GM12878 (cell line): Measurements from ENCODE around the gene ABL2.

Experiments
- ATF2 ChIP-seq: IDR thresholded peaks from 2 replicates; pipeline ENCODE4 v1.6.1; 2012; ENCODE audit warnings: low read length, inconsistent platforms
- BACH1 ChIP-seq: fragments of 450-650 bp; IDR thresholded peaks from 2 replicates; pipeline ENCODE4 v1.6.1; 2017; ENCODE audit warnings: mild to moderate bottlenecking, borderline replicate concordance
- EP300 ChIP-seq, 2 experiments: fragments of 150-350 bp in 1 of 2; IDR thresholded peaks; 2 replicates each; pipeline ENCODE4 v1.6.1; 2011 to 2012; ENCODE audit warnings: low read depth in 2 of 2, low read length in 2 of 2, borderline replicate concordance in 1 of 2, improper control_type of control experiment in 1 of 2, inconsistent platforms in 1 of 2; ENCODE audit not compliant: control insufficient read depth in 1 of 2
- GABPA ChIP-seq: IDR thresholded peaks from 2 replicates; pipeline ENCODE4 v1.6.1; 2014; ENCODE audit warnings: antibody characterized with exemption, low read depth, mild to moderate bottlenecking, inconsistent platforms
- SUPT20H ChIP-seq: IDR thresholded peaks from 2 replicates; pipeline ENCODE4 v1.6.1; 2011; ENCODE audit warnings: low read depth, mild to moderate bottlenecking, low read length, moderate library complexity, borderline replicate concordance; ENCODE audit not compliant: control insufficient read depth
- TAF1 ChIP-seq: IDR thresholded peaks from 2 replicates; pipeline ENCODE4 v1.6.1; 2011; ENCODE audit warnings: mild to moderate bottlenecking, low read depth, low read length, borderline replicate concordance
- TCF7 ChIP-seq: IDR thresholded peaks from 2 replicates; pipeline ENCODE4 v1.6.1; 2014; ENCODE audit warnings: antibody characterized with exemption, borderline replicate concordance
- ZNF24 ChIP-seq: fragments of 450-650 bp; IDR thresholded peaks from 2 replicates; pipeline ENCODE4 v1.6.1; 2017; ENCODE audit warnings: antibody characterized with exemption, mild to moderate bottlenecking
- TF ChIP-seq, protein P1 (sequence below), 3 experiments: IDR thresholded peaks in 2 of 3; conservative IDR thresholded peaks in 1 of 3; 2 replicates each; pipeline ENCODE4 v1.5.1; 2011; ENCODE audit warnings: low read depth in 3 of 3, low read length in 3 of 3, mild to moderate bottlenecking in 3 of 3, control low read depth in 2 of 3, moderate library complexity in 2 of 3, inconsistent platforms in 1 of 3, mixed read lengths in 1 of 3; ENCODE audit not compliant: control insufficient read depth in 2 of 3, insufficient read depth in 1 of 3; ENCODE audit errors: extremely low read depth in 1 of 3
- TF ChIP-seq, protein P2 (sequence below): IDR thresholded peaks from 2 replicates; pipeline ENCODE4 v1.6.1; 2011; ENCODE audit warnings: borderline replicate concordance, low read depth, mild to moderate bottlenecking, moderate library complexity, low read length; ENCODE audit not compliant: insufficient read depth, poor library complexity, severe bottlenecking
- TF ChIP-seq, protein P3 (sequence below): fragments of 450-650 bp; IDR thresholded peaks from 2 replicates; pipeline ENCODE4 v1.6.1; 2017; ENCODE audit warnings: mild to moderate bottlenecking

DNA sequence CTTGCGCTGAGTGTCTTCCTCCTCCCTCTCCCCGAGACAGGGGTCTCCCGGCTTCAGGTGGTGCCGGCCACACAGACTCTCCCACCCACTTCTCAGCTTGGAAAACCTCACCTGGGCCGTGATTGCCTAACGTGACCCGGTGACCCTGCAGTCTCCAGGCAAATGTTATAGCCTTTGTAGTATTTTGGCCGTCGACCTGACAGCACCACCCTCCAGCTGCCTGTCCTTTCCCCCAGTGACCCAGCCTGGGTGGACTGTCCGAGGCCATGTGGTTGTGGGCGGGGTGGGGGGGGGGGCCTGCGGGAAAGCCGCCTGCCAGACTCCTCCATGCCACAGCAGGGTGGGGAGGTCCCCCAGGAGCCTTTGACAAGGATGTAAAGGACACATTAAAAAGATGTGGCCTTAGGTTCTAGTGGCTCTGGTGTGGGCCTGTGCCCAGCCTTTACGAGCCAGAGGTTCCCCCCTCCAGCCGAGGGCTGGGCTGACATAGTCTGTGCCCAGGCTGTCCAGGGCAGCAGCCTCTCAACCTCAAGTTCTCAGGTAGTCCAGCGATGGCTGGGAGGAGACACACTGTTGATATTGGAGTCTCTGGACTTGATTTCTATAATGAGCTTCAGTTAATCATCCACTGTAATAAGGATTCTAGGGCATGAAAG lies 139.5 kb downstream of the ABL2 start:
- no peak for TF ChIP-seq GABPA
- TF ChIP-seq, protein P1, sequence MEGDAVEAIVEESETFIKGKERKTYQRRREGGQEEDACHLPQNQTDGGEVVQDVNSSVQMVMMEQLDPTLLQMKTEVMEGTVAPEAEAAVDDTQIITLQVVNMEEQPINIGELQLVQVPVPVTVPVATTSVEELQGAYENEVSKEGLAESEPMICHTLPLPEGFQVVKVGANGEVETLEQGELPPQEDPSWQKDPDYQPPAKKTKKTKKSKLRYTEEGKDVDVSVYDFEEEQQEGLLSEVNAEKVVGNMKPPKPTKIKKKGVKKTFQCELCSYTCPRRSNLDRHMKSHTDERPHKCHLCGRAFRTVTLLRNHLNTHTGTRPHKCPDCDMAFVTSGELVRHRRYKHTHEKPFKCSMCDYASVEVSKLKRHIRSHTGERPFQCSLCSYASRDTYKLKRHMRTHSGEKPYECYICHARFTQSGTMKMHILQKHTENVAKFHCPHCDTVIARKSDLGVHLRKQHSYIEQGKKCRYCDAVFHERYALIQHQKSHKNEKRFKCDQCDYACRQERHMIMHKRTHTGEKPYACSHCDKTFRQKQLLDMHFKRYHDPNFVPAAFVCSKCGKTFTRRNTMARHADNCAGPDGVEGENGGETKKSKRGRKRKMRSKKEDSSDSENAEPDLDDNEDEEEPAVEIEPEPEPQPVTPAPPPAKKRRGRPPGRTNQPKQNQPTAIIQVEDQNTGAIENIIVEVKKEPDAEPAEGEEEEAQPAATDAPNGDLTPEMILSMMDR (IDR thresholded peaks at IDR 0.05 in 2 of 3, conservative IDR thresholded peaks at IDR 0.05 in 1 of 3; ENCODE audit: control insufficient read depth in 2 of 3, extremely low read depth in 1 of 3, insufficient read depth in 1 of 3, low read depth in 3 of 3, low read length in 3 of 3), result no peak
- TF ChIP-seq, protein P2, sequence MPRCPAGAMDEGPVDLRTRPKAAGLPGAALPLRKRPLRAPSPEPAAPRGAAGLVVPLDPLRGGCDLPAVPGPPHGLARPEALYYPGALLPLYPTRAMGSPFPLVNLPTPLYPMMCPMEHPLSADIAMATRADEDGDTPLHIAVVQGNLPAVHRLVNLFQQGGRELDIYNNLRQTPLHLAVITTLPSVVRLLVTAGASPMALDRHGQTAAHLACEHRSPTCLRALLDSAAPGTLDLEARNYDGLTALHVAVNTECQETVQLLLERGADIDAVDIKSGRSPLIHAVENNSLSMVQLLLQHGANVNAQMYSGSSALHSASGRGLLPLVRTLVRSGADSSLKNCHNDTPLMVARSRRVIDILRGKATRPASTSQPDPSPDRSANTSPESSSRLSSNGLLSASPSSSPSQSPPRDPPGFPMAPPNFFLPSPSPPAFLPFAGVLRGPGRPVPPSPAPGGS, result no peak
- no peak for TF ChIP-seq TCF7
- TF ChIP-seq SUPT20H, result no peak
- TF ChIP-seq, protein P3, sequence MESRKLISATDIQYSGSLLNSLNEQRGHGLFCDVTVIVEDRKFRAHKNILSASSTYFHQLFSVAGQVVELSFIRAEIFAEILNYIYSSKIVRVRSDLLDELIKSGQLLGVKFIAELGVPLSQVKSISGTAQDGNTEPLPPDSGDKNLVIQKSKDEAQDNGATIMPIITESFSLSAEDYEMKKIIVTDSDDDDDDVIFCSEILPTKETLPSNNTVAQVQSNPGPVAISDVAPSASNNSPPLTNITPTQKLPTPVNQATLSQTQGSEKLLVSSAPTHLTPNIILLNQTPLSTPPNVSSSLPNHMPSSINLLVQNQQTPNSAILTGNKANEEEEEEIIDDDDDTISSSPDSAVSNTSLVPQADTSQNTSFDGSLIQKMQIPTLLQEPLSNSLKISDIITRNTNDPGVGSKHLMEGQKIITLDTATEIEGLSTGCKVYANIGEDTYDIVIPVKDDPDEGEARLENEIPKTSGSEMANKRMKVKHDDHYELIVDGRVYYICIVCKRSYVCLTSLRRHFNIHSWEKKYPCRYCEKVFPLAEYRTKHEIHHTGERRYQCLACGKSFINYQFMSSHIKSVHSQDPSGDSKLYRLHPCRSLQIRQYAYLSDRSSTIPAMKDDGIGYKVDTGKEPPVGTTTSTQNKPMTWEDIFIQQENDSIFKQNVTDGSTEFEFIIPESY, result no peak
- no peak for TF ChIP-seq BACH1
- TF ChIP-seq TAF1, result no peak
- no peak for TF ChIP-seq ZNF24
- TF ChIP-seq EP300 (IDR thresholded peaks at IDR 0.05; ENCODE audit: borderline replicate concordance in 1 of 2, control insufficient read depth in 1 of 2, low read depth in 2 of 2, low read length in 2 of 2), result no peak
- TF ChIP-seq ATF2, result no peak
